Activated CD8-positive, alpha-beta T cell treated with anti-CD3 and anti-CD28 coated beads for 36 hours (primary cell): Measurements from ENCODE around the gene INPP4B. TPM values are rescaled to one million over a fixed set of nuclear protein-coding genes. Genes with fewer than 3 reads are reported as not detected.

Experiments used
- ATAC-seq: fragments of 200-7000 bp; cut with Tn5 transposase; one replicate; pipeline ENCODE4 v1.10.0; 2021; ENCODE audit warnings: mild to moderate bottlenecking, moderate library complexity
- CTCF ChIA-PET: fragments of 350-600 bp; sonication (Branson Sonifier 250); formaldehyde crosslinking; loops from one replicate; lab custom pipeline; 2021; ENCODE audit warnings: antibody characterized with exemption; lab: Charles Lee
- POLR2A ChIA-PET: fragments of 350-600 bp; sonication (Branson Sonifier 250); formaldehyde crosslinking; loops from one replicate; lab custom pipeline; 2021; ENCODE audit warnings: antibody characterized with exemption; lab: Charles Lee
- DNase-seq: peaks from one replicate; pipeline ENCODE4 v3.0.0-alpha.2; 2020
- H3K27ac Mint-ChIP-seq: one replicate; pipeline ENCODE4 v1.8.0; 2021; ENCODE audit warnings: mild to moderate bottlenecking, mixed read lengths
- H3K27me3 Mint-ChIP-seq: one replicate; pipeline ENCODE4 v1.8.0; 2021; ENCODE audit warnings: mixed read lengths
- H3K36me3 Mint-ChIP-seq: one replicate; pipeline ENCODE4 v1.8.0; 2021; ENCODE audit warnings: low read depth, mixed read lengths
- H3K4me1 Mint-ChIP-seq: one replicate; pipeline ENCODE4 v1.8.0; 2021; ENCODE audit warnings: low read depth, mixed read lengths
- H3K4me3 Mint-ChIP-seq: one replicate; pipeline ENCODE4 v1.8.0; 2021; ENCODE audit warnings: mild to moderate bottlenecking, moderate library complexity, mixed read lengths
- H3K9me3 Mint-ChIP-seq: one replicate; pipeline ENCODE4 v1.8.0; 2021; ENCODE audit warnings: mixed read lengths
- CTCF ChIP-seq: fragments of 200-600 bp; IDR thresholded peaks from one replicate; pipeline ENCODE4 v1.8.0; 2022; ENCODE audit warnings: antibody characterized with exemption, mild to moderate bottlenecking
- intact Hi-C: fragments of 100-400 bp; cut with micrococcal nuclease; formaldehyde crosslinking; loops from one replicate; pipeline ENCODE4 v1.10.0; 2022
- total RNA-seq, 2 experiments: library from RNA; stranded (reverse); gene quantifications; one replicate each; pipeline ENCODE4 v1.2.3, GENCODE V29; 2021

The INPP4B gene
- total RNA-seq, 2 experiments from 2014 or later, result 46.1 to 46.9 TPM

DNA sequence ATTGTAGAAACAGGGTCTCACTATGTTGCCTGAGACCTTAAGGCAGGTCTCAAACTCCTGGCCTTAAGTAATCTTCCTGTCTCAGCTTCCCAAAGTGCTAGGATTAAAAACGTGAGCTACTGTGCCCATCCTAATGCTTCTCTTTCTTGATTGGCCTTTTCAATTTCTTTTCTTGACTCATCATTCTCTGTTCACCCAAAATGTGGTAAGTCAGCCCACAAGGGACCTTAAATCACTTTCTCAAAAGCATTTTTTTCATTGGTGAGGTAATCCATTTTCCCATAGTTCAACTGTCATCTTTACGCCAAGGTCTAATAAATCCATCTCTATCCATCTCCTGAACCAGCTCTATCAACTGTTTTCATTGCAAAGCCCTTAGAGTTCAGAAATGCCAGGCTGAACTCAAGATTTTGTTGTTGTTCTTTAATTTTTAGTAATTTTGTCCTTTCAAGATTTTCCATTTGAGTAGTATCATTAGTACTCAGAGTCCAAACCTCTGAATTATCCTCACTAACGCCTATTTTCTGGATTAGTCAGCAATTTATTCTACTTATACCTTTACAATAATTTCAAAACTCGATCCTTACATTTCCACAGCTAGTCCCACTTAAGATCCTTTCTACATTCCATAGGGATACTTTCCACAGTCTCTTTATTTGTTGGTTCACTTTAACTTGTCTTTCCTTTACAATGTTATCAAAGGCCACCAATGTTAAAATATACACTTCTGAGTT lies 681.2 kb downstream of the INPP4B start:
- intact Hi-C loops, result no loop called here
- ChIA-PET CTCF (no interaction called here), POLR2A (no interaction called here)
- Mint-ChIP-seq H3K27ac (peak overlapping the region; percentile 38), H3K9me3 (peaks cover 1% of the 10 kb centered on the region), H3K4me3 (no peak overlapping the region), H3K27me3 (no peaks in the 10 kb centered on the region), H3K4me1 (peaks cover 18% of the 10 kb centered on the region), H3K36me3 (peaks cover 47% of the 10 kb centered on the region)
- no peak for DNase-seq
- TF ChIP-seq CTCF, result no peak
- peak; percentile 20 for ATAC-seq

- no peak for TF ChIP-seq CTCF
- DNase-seq (no peak), ATAC-seq (no peak)
- Mint-ChIP-seq H3K27me3 (no peaks in the 10 kb centered on the region), H3K9me3 (peaks cover 1% of the 10 kb centered on the region), H3K4me3 (no peak overlapping the region), H3K36me3 (peaks cover 48% of the 10 kb centered on the region), H3K4me1 (peaks cover 18% of the 10 kb centered on the region), H3K27ac (no peak overlapping the region)
- POLR2A ChIA-PET, result interaction anchor here (0.6 kb wide), 1 partner anchor 10 kb away, joined by 3 read pairs; no protein-coding TSS in a partner anchor
- intact Hi-C loops, result no loop called here
- CTCF ChIA-PET, result no interaction called here
These were observed 685.0 kb downstream of the INPP4B start for GRCh38 chr4:142161086-142161485.

GRCh38 chr4:142160509-142160908 lies 685.6 kb downstream of the INPP4B start:
- Mint-ChIP-seq H3K36me3 (peaks cover 49% of the 10 kb centered on the region), H3K27ac (no peak overlapping the region), H3K9me3 (peaks cover 1% of the 10 kb centered on the region), H3K27me3 (no peaks in the 10 kb centered on the region), H3K4me3 (no peak overlapping the region), H3K4me1 (peaks cover 16% of the 10 kb centered on the region)
- intact Hi-C loops, result no loop called here
- ChIA-PET CTCF (no interaction called here), POLR2A (interaction anchor here (0.6 to 0.7 kb wide), 2 partner anchors 59 to 1882 kb away, joined by 3 to 4 read pairs; no protein-coding TSS in a partner anchor)
- no peak for DNase-seq
- TF ChIP-seq CTCF, result no peak
- ATAC-seq, result no peak

DNA sequence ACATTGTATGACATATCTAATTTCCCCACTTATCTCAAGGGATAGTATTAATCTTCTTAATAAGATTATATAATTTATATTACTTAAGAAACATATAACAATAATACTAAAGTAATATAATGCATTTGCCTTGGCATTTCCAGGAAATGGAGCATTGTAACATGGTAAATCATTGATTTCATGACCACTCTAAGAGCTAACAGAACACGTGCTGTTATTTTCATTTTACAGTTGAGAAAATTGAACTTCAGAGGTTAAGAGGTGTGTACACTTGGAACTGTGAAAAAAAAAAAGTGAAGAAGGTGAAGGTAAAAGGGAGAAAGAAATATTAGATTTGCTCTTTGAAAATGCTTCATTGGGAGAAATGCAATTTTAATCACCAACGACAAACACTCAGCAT lies 687.1 kb downstream of the INPP4B start:
- ChIA-PET POLR2A (no interaction called here), CTCF (no interaction called here)
- H3K36me3 Mint-ChIP-seq, result peaks cover 48% of the 10 kb centered on the region
- intact Hi-C loops, result no loop called here
- no peak overlapping the region for H3K4me3 Mint-ChIP-seq
- no peaks in the 10 kb centered on the region for H3K9me3 Mint-ChIP-seq
- H3K4me1 Mint-ChIP-seq, result peaks cover 8% of the 10 kb centered on the region
- DNase-seq (no peak), ATAC-seq (no peak)
- no peak for TF ChIP-seq CTCF
- no peaks in the 10 kb centered on the region for H3K27me3 Mint-ChIP-seq
- H3K27ac Mint-ChIP-seq, result no peak overlapping the region

DNA sequence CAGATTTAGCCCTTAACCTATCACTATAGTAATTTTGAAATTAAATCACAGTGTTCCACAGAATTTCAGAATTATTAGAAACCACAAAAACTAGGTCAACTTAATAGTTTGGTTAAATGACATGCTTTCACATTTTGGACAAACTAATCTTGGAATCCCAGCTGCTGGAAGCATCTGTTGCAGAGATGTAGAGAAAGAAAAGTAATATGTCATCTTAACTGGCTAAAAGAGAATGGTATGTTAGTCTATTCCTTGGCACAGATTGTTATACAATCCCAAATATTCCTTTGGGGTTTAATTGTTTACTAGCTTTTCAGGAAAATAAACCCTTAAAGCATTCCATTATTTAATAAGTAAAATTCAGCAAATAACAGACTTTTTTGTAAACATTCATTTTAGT lies 689.8 kb downstream of the INPP4B start:
- POLR2A ChIA-PET, result no interaction called here
- TF ChIP-seq CTCF, result no peak
- H3K4me1 Mint-ChIP-seq, result peaks cover 4% of the 10 kb centered on the region
- no peak overlapping the region for H3K27ac Mint-ChIP-seq
- ATAC-seq (no peak), DNase-seq (no peak)
- H3K9me3 Mint-ChIP-seq, result no peaks in the 10 kb centered on the region
- no peak overlapping the region for H3K4me3 Mint-ChIP-seq
- no peaks in the 10 kb centered on the region for H3K27me3 Mint-ChIP-seq
- CTCF ChIA-PET, result no interaction called here
- intact Hi-C loops, result no loop called here
- peaks cover 34% of the 10 kb centered on the region for H3K36me3 Mint-ChIP-seq
